ENCODE results near the gene NEDD4L.

Gene NEDD4L

DNA sequence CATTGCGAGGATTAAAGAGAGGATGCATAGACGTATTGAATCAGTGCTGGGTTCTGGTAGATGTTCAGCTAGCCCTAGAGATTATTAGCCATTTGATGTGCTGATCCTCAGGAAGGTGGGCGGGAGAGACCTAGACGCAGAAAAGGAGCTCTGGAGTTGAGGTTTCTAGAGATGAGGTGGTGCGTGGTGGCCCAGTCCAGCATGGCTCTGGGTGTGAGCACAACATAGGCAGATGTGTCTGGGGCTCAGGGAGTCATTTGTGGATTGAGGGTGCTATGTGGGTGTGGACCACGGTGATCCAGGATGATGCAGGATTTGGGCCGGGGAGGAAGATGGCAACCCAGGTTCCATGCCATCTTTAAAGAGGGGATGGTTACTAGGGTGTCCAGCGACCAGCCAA lies 102.1 kb downstream of the NEDD4L start:
- no peak overlapping the region for H3K4me2 ChIP-seq (ENCODE audit: low read length)
- H3K9me3 ChIP-seq (replicated peaks; ENCODE audit: low read length): no peaks in the 10 kb centered on the region
- H3K36me3 ChIP-seq (ENCODE audit: insufficient read depth, low read length): no peaks in the 10 kb centered on the region
- H3K4me3 ChIP-seq (ENCODE audit: low read length): no peak overlapping the region
- no peaks in the 10 kb centered on the region for H3K4me1 ChIP-seq (ENCODE audit: control insufficient read depth, insufficient read depth, low read length)
- no peaks in the 10 kb centered on the region for H3K27me3 ChIP-seq (ENCODE audit: control insufficient read depth, insufficient read depth, low read length)
- no peak overlapping the region for H3K9ac ChIP-seq (ENCODE audit: low read depth, low read length)

GRCh38 chr18:58148954-58149471 lies 105.0 kb downstream of the NEDD4L start:
- H3K4me3 ChIP-seq (ENCODE audit: low read length): no peak overlapping the region
- H3K36me3 ChIP-seq (ENCODE audit: insufficient read depth, low read length): no peaks in the 10 kb centered on the region
- no peaks in the 10 kb centered on the region for H3K4me1 ChIP-seq (ENCODE audit: control insufficient read depth, insufficient read depth, low read length)
- no peak overlapping the region for H3K9ac ChIP-seq (ENCODE audit: low read depth, low read length)
- H3K9me3 ChIP-seq (replicated peaks; ENCODE audit: low read length): no peaks in the 10 kb centered on the region
- H3K4me2 ChIP-seq (ENCODE audit: low read length): no peak overlapping the region
- H3K27me3 ChIP-seq (ENCODE audit: control insufficient read depth, insufficient read depth, low read length): no peaks in the 10 kb centered on the region

DNA sequence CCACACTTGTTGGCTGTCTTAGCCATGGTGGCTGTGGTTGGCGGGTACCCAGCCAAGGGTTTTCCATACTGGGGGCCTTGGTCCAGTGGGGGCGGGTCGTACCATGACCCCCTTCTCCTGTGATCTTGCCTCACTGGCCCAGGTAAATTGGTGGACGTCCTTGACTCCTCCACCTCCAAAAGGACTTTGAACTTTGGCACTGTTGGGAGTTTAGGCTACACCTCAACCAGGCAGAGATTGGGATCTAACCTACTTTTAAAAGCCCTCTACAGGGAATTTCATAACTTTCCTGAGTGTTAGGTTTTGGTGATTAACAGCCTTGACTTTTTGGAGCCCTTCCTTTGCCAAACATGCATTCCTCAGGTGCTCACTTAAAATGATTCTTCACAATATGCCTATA lies 106.7 kb downstream of the NEDD4L start:
- no peaks in the 10 kb centered on the region for H3K9me3 ChIP-seq (replicated peaks; ENCODE audit: low read length)
- no peak overlapping the region for H3K4me2 ChIP-seq (ENCODE audit: low read length)
- H3K4me1 ChIP-seq (ENCODE audit: control insufficient read depth, insufficient read depth, low read length): no peaks in the 10 kb centered on the region
- H3K4me3 ChIP-seq (ENCODE audit: low read length): no peak overlapping the region
- H3K36me3 ChIP-seq (ENCODE audit: insufficient read depth, low read length): no peaks in the 10 kb centered on the region
- H3K27me3 ChIP-seq (ENCODE audit: control insufficient read depth, insufficient read depth, low read length): no peaks in the 10 kb centered on the region
- no peak overlapping the region for H3K9ac ChIP-seq (ENCODE audit: low read depth, low read length)

DNA sequence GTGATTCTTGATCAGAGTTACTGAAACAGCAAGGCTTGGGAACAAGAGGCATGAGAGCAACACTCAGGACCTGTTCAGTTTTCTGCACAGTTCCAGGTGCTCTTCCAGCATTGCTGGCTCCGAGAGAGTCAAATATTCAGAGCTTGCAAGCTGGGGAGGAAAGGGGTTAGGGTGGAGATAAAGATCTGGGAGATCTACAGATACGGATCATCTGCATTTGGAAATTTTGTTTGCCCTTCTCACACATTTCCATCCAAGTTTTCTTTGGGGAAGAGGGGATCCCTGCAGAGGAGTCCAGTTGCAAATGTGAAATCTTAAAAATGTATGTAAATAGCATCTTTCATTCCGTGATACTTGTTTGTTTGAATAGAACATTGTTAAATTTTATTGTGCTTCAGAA lies 108.2 kb downstream of the NEDD4L start:
- Histone ChIP-seq H3K9ac (ENCODE audit: low read depth, low read length) (no peak overlapping the region), H3K4me1 (ENCODE audit: control insufficient read depth, insufficient read depth, low read length) (no peaks in the 10 kb centered on the region), H3K4me3 (ENCODE audit: low read length) (no peak overlapping the region), H3K4me2 (ENCODE audit: low read length) (no peak overlapping the region), H3K9me3 (replicated peaks; ENCODE audit: low read length) (no peaks in the 10 kb centered on the region), H3K36me3 (ENCODE audit: insufficient read depth, low read length) (no peaks in the 10 kb centered on the region), H3K27me3 (ENCODE audit: control insufficient read depth, insufficient read depth, low read length) (no peaks in the 10 kb centered on the region)

GRCh38 chr18:58152891-58153290 lies 108.9 kb downstream of the NEDD4L start:
- peaks cover 1% of the 10 kb centered on the region for H3K27me3 ChIP-seq (ENCODE audit: control insufficient read depth, insufficient read depth, low read length)
- no peaks in the 10 kb centered on the region for H3K9me3 ChIP-seq (replicated peaks; ENCODE audit: low read length)
- no peak overlapping the region for H3K4me3 ChIP-seq (ENCODE audit: low read length)
- H3K36me3 ChIP-seq (ENCODE audit: insufficient read depth, low read length): no peaks in the 10 kb centered on the region
- no peaks in the 10 kb centered on the region for H3K4me1 ChIP-seq (ENCODE audit: control insufficient read depth, insufficient read depth, low read length)
- no peak overlapping the region for H3K4me2 ChIP-seq (ENCODE audit: low read length)
- H3K9ac ChIP-seq (ENCODE audit: low read depth, low read length): no peak overlapping the region

GRCh38 chr18:58156516-58156915 lies 112.5 kb downstream of the NEDD4L start:
- H3K4me2 ChIP-seq (ENCODE audit: low read length): no peak overlapping the region
- no peaks in the 10 kb centered on the region for H3K4me1 ChIP-seq (ENCODE audit: control insufficient read depth, insufficient read depth, low read length)
- H3K4me3 ChIP-seq (ENCODE audit: low read length): no peak overlapping the region
- peaks cover 14% of the 10 kb centered on the region for H3K27me3 ChIP-seq (ENCODE audit: control insufficient read depth, insufficient read depth, low read length)
- no peaks in the 10 kb centered on the region for H3K9me3 ChIP-seq (replicated peaks; ENCODE audit: low read length)
- H3K9ac ChIP-seq (ENCODE audit: low read depth, low read length): no peak overlapping the region
- H3K36me3 ChIP-seq (ENCODE audit: insufficient read depth, low read length): no peaks in the 10 kb centered on the region

- Histone ChIP-seq H3K9me3 (replicated peaks; ENCODE audit: low read length) (no peaks in the 10 kb centered on the region), H3K27me3 (ENCODE audit: control insufficient read depth, insufficient read depth, low read length) (peaks cover 14% of the 10 kb centered on the region), H3K4me1 (ENCODE audit: control insufficient read depth, insufficient read depth, low read length) (no peaks in the 10 kb centered on the region), H3K4me3 (ENCODE audit: low read length) (no peak overlapping the region), H3K9ac (ENCODE audit: low read depth, low read length) (no peak overlapping the region), H3K36me3 (ENCODE audit: insufficient read depth, low read length) (no peaks in the 10 kb centered on the region), H3K4me2 (ENCODE audit: low read length) (no peak overlapping the region)
Observed at GRCh38 chr18:58157237-58157636, 113.2 kb downstream of the NEDD4L start.

- Histone ChIP-seq H3K4me1 (ENCODE audit: control insufficient read depth, insufficient read depth, low read length) (no peaks in the 10 kb centered on the region), H3K36me3 (ENCODE audit: insufficient read depth, low read length) (no peaks in the 10 kb centered on the region), H3K4me2 (ENCODE audit: low read length) (no peak overlapping the region), H3K4me3 (ENCODE audit: low read length) (no peak overlapping the region), H3K9ac (ENCODE audit: low read depth, low read length) (no peak overlapping the region), H3K9me3 (replicated peaks; ENCODE audit: low read length) (no peaks in the 10 kb centered on the region), H3K27me3 (ENCODE audit: control insufficient read depth, insufficient read depth, low read length) (peaks cover 14% of the 10 kb centered on the region)
Observed at GRCh38 chr18:58158008-58158407, 114.0 kb downstream of the NEDD4L start.

DNA sequence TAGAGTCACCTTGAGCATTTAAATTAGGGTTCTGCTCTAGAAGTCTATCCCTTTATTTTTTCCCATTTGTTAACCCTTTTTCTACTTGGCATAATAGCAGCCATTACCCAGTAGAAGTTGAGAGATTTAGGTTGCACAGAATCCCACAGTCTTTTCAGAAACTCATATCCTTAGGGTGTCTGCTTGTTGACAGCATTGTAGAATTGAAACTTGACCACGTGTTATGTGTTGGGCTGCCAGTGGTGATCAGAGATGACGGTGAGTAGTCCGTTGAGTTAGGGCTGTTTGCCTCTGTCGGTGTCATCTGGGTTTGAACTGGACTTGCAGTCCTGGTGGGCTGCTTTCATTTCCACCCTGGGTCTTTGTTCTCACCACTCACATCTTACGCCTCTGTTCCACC lies 114.4 kb downstream of the NEDD4L start:
- Histone ChIP-seq H3K9me3 (replicated peaks; ENCODE audit: low read length) (no peaks in the 10 kb centered on the region), H3K4me1 (ENCODE audit: control insufficient read depth, insufficient read depth, low read length) (no peaks in the 10 kb centered on the region), H3K36me3 (ENCODE audit: insufficient read depth, low read length) (no peaks in the 10 kb centered on the region), H3K9ac (ENCODE audit: low read depth, low read length) (no peak overlapping the region), H3K27me3 (ENCODE audit: control insufficient read depth, insufficient read depth, low read length) (peaks cover 14% of the 10 kb centered on the region), H3K4me3 (ENCODE audit: low read length) (no peak overlapping the region), H3K4me2 (ENCODE audit: low read length) (no peak overlapping the region)

DNA sequence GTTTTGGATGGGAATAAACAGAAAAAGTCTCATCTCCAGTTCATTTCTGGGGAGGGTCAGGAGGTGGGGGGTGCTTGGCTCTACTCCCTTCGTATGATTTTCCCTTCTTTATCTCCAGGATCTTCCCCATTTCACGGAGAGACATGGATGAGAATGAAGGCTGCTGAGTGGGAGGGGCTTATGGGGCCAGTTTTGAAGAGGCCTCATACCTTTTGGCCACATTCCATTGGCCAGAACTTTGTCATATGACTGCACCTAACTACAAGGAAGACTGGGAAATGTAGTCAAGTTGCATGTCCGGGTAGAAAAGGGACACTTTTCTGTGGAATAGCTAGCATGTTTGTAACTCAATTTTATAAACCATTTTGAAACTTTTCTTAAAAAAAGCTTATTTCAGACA lies 117.6 kb downstream of the NEDD4L start:
- Histone ChIP-seq H3K4me1 (ENCODE audit: control insufficient read depth, insufficient read depth, low read length) (no peaks in the 10 kb centered on the region), H3K27me3 (ENCODE audit: control insufficient read depth, insufficient read depth, low read length) (peaks cover 14% of the 10 kb centered on the region), H3K36me3 (ENCODE audit: insufficient read depth, low read length) (no peaks in the 10 kb centered on the region), H3K9me3 (replicated peaks; ENCODE audit: low read length) (no peaks in the 10 kb centered on the region), H3K9ac (ENCODE audit: low read depth, low read length) (no peak overlapping the region), H3K4me3 (ENCODE audit: low read length) (no peak overlapping the region), H3K4me2 (ENCODE audit: low read length) (no peak overlapping the region)

DNA sequence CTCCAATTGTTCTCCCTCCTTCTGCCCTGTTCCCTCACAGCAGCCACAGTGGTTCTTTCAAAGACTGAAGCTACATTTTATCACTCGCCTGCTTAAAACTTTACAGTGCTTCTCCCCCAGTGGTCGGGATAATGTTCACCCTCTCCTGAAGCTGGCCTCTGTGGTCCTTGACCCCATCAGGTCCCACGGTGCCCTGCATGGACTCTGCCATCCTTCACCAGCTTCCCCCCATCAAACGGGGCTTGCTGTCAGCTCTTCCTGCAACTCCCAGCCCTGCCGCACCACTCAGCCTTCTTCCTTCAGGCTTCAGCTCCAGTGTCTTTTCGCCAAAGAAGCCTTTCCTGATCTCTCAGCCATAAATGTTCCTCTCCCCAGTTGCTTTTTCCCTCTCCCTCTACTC lies 118.1 kb downstream of the NEDD4L start:
- H3K4me2 ChIP-seq (ENCODE audit: low read length): no peak overlapping the region
- no peaks in the 10 kb centered on the region for H3K4me1 ChIP-seq (ENCODE audit: control insufficient read depth, insufficient read depth, low read length)
- no peaks in the 10 kb centered on the region for H3K9me3 ChIP-seq (replicated peaks; ENCODE audit: low read length)
- H3K36me3 ChIP-seq (ENCODE audit: insufficient read depth, low read length): no peaks in the 10 kb centered on the region
- peaks cover 14% of the 10 kb centered on the region for H3K27me3 ChIP-seq (ENCODE audit: control insufficient read depth, insufficient read depth, low read length)
- no peak overlapping the region for H3K4me3 ChIP-seq (ENCODE audit: low read length)
- no peak overlapping the region for H3K9ac ChIP-seq (ENCODE audit: low read depth, low read length)

DNA sequence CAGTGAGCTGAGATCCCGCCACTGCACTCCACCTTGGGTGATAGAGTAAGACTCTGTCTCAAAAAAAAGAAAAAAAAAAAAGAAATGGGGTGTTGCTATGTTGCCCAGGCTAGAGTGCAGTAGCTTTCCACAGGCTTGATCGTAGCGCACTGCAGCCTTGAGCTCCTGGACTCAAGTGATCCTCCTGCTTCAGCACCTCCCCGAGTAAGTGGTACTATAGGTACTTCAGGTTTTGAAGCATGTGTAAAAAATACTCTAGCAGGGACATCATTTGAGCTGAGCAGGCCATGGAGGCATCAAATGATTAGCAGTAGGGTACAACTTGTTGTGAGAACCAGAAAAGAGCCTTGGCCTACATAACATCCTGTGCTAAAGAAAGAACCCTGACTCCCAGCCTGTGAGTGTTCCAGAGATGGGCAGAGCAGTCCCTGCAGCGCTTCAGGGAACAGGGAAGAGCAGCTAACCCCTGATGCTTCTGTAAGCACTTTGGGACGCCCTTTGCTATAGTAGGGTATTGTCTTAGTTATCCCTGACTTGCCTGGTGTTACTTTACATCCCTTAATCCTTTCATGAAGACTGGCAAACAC lies 119.1 kb downstream of the NEDD4L start:
- no peaks in the 10 kb centered on the region for H3K9me3 ChIP-seq (replicated peaks; ENCODE audit: low read length)
- no peak overlapping the region for H3K9ac ChIP-seq (ENCODE audit: low read depth, low read length)
- no peaks in the 10 kb centered on the region for H3K36me3 ChIP-seq (ENCODE audit: insufficient read depth, low read length)
- peaks cover 10% of the 10 kb centered on the region for H3K27me3 ChIP-seq (ENCODE audit: control insufficient read depth, insufficient read depth, low read length)
- no peak overlapping the region for H3K4me3 ChIP-seq (ENCODE audit: low read length)
- H3K4me1 ChIP-seq (ENCODE audit: control insufficient read depth, insufficient read depth, low read length): no peaks in the 10 kb centered on the region
- no peak overlapping the region for H3K4me2 ChIP-seq (ENCODE audit: low read length)
